T-helper 1 cell treated with Interleukin-12 subunit alpha and Interleukin-12 subunit beta and Interleukin-4 antibody, amounts not matched to agents 30 ng/mL and 1 ng/mL, for 36 hours (primary cell): ENCODE results near the gene BRF1. TPM values are rescaled to one million over a fixed set of nuclear protein-coding genes. Genes with fewer than 3 reads are reported as not detected.

ENCODE experiments used
- intact Hi-C: fragments of 100-400 bp; cut with micrococcal nuclease; formaldehyde crosslinking; loops from one replicate; pipeline ENCODE4 v1.15.1; 2024
- total RNA-seq: library from RNA; stranded (reverse); gene quantifications from 2 replicates; pipeline ENCODE4 v1.2.3, GENCODE V29; 2022

Gene BRF1
- total RNA-seq, 1 donor from 2014 or later, result 50.6 TPM

GRCh38 chr14:105200074-105200473 is 100.7 kb downstream of the BRF1 start:
- intact Hi-C loops, result loop anchor here (5.0 kb wide), 1 partner anchor 67 kb away; no protein-coding TSS in a partner anchor

- intact Hi-C loops, result loop anchor here (5.0 kb wide), 1 partner anchor 107 kb away; no protein-coding TSS in a partner anchor
Measured at GRCh38 chr14:105199093-105199492, 101.7 kb downstream of the BRF1 start.

GRCh38 chr14:105198588-105198987 is 102.2 kb downstream of the BRF1 start:
- intact Hi-C loops, result loop anchor here (5.0 kb wide), 1 partner anchor 106 kb away; no protein-coding TSS in a partner anchor

- intact Hi-C loops, result loop anchor here (5.0 kb wide), 1 partner anchor 105 kb away; no protein-coding TSS in a partner anchor
Measured at GRCh38 chr14:105197211-105197641, 103.6 kb downstream of the BRF1 start.

GRCh38 chr14:105196265-105196960 is 104.4 kb downstream of the BRF1 start:
- intact Hi-C loops, result loop anchor here (5.0 kb wide), 1 partner anchor 104 kb away; no protein-coding TSS in a partner anchor

- intact Hi-C loops, result loop anchor here (2.0 to 5.0 kb wide), 2 partner anchors 27 to 103 kb away; partner anchors contain the start of gene JAG2
Measured at GRCh38 chr14:105195522-105196264, 105.1 kb downstream of the BRF1 start.

GRCh38 chr14:105195051-105195450 is 105.8 kb downstream of the BRF1 start:
- intact Hi-C loops, result loop anchor here (2.0 to 5.0 kb wide), 2 partner anchors 26 to 103 kb away; partner anchors contain the start of gene JAG2

- intact Hi-C loops, result loop anchor here (2.0 kb wide), 1 partner anchor 25 kb away; the partner anchor contains the start of gene JAG2
Measured at GRCh38 chr14:105193916-105194782, 106.7 kb downstream of the BRF1 start.

- intact Hi-C loops, result no loop called here
Measured at GRCh38 chr14:105192866-105193731, 107.7 kb downstream of the BRF1 start.

- intact Hi-C loops, result no loop called here
Measured at GRCh38 chr14:105187935-105188524, 112.8 kb downstream of the BRF1 start.

- intact Hi-C loops, result no loop called here
Measured at GRCh38 chr14:105187116-105187515, 113.7 kb downstream of the BRF1 start.

- intact Hi-C loops, result no loop called here
Measured at GRCh38 chr14:105185973-105186372, 114.8 kb downstream of the BRF1 start.

GRCh38 chr14:105185001-105185400 is 115.8 kb downstream of the BRF1 start:
- intact Hi-C loops, result no loop called here

- intact Hi-C loops, result no loop called here
Measured at GRCh38 chr14:105184461-105184860, 116.3 kb downstream of the BRF1 start.

GRCh38 chr14:105182296-105183020 is 118.3 kb downstream of the BRF1 start:
- intact Hi-C loops, result no loop called here

GRCh38 chr14:105181549-105182295 is 119.1 kb downstream of the BRF1 start:
- intact Hi-C loops, result loop anchor here (1.0 kb wide), 2 partner anchors 91 to 120 kb away; partner anchors contain the start of gene BRF1

GRCh38 chr14:105180592-105181548 is 119.9 kb downstream of the BRF1 start, which contains the start of gene NUDT14:
TSS of gene NUDT14 (minus strand) at chr14:105181312. CDS start at chr14:105181209, 103 bp downstream.
- intact Hi-C loops, result loop anchor here (1.0 kb wide), 3 partner anchors 13 to 120 kb away; partner anchors contain the start of genes BRF1 and JAG2
